ENCODE results near the gene PROCR.
"Not testable (repeated sequence)": the region's sequence is repeated elsewhere in the genome, so short reads cannot be mapped to it uniquely, and the experiment has no call there.

PROCR gene

DNA sequence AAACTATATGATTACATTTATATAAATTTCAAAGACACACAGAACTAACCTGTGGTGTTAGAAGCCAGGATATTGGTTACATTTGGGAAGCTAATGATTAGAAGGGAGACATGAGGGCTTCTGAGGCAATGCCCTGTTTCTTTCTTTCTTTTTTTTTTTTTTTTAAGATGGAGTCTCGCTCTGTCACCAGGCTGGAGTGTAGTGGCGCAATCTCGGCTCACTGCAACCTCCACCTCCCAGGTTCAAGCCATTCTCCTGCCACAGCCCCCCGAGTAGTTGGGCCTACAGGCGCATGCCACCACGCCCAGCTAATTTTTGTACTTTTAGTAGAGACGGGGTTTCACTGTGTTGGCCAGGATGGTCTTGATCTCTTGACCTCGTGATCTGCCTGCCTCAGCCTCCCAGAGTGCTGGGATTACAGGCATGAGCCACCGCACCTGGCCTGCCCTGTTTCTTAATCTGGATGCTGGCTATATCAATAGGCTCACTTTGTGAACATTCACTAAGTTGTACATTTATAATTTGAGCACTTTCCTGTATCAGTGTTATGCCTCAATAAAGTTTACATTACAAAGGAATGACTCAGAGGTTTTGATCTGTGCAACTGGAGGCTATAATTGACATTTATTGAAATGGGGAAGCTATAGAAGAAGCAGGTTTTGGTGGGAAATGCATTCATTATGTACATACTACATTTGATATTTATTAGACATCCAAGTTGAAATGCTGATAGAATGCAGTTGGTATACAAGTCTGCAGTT lies 21.3 kb downstream of the PROCR start:
- DNase-seq = not testable (repeated sequence)

DNA sequence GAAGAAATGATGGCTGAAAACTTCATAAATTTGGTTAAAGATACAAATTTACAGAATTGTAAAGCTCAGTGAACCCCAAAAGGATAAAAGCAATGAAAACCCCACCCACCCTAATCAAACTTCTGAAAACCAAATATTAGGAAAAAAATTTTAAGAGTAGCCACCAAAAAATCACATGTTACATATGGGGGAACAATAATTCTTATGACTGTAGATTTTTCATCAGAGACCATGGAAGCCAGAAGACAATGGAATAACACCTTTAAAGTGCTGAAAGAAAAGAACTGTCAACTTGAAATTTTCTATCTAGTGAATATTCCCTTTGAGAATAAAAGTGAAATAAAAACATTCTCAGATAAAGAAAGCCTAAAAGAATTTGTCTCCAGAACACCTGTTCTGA lies 24.4 kb downstream of the PROCR start:
- DNase-seq = no peak

DNA sequence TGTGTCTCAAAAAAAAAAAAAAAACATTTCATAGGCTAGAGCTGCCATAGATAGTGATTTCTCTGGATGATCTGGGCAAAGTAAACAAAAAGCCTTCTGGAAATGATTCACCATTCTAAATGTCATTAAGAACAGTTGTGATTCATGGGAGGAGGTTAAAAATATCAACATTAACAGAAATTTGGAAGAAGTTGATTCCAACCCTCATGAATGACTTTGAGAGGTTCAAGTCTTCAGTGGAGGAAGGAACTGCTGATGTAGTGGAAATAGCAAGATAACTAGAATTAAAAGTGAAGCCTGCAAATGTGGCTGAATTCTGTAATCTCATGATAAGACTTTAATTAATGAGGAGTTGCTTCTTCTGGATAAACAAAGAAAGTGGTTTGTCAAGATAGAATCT lies 27.9 kb downstream of the PROCR start:
- no peak for DNase-seq

DNA sequence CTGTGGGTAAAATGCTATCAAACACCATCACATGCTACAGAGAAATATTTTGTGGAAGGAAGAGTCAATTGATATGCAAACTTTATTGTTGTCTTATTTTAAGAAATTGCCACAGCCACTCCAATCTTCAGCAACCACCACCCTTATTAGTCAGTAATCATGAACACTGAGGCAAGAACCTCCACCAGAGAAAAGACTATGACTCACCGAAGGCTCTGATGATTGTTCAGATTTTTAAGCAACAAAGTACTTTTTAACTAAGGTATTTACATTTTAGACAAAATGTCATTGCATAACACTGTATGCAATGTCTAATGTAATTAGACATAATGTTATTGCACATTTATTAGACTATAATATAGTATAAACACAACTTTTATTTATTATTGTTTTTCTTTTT lies 28.4 kb downstream of the PROCR start:
- no peak for DNase-seq

DNA sequence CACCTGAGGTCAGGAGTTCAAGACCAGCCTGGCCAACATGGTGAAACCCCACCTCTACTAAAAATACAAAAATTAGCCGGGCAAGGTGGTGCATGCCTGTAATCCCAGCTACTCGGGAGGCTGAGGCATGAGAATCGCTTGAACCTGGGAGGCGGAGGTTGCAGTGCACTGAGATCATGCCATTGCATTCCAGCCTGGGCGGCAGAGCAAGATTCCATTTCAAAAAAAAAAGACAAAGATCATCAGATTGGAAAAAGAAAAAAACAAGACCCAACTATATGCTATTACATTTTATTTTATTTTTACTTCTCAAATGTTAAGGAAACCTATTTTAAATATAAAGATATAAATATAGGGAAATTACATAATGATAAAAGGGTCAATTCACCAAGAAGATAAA lies 29.6 kb downstream of the PROCR start:
- not testable (repeated sequence) for DNase-seq

DNA sequence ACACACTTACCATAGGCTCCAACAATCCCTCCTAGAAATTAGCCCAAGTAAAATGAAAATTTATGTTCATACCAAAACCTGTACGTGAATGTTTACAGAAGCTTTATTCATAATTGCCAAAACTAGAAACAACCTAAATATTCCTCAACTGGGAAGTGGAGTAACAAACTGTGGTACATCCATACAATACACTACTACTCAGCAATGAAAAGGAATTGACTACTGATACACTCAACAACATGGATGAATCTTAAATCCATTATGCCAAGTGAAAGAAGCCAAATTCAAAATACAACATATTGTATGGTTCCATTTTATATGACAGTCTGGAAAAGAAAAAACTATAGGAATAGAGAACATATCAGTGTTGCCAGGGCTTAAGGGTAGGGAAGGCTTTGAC lies 34.9 kb downstream of the PROCR start:
- DNase-seq = no peak

DNA sequence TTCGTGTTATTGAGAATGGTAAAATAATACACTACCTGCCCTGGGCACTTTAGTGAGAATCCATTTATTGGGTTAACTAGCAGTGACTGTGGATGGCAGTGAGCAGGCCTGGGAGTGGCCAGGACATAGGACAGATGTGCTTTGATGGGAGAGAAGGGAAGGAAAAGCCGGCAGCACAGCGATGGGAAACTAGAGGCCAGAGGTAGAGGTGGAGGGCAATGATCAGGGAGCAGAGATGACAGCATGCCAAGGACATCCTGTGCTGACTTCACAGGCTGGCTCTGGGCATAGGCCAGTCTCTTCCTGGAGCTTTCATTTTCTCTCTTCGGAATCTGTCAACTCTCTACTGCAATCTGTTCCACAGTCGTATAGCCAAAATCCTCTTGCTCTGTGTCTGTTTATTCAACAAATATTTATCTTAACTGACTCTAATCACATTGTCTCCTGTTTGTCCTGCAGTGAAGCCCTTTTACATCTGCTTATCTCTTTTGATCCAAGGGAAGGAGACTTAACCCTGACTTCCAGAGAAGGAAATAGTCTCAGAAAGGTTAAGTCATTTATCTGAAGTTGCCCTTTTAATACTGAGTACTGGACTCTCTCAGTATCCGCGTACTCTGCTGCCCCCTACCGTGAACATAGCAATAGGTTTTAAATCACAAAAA lies 36.2 kb downstream of the PROCR start:
- peak; percentile 77 for DNase-seq

DNA sequence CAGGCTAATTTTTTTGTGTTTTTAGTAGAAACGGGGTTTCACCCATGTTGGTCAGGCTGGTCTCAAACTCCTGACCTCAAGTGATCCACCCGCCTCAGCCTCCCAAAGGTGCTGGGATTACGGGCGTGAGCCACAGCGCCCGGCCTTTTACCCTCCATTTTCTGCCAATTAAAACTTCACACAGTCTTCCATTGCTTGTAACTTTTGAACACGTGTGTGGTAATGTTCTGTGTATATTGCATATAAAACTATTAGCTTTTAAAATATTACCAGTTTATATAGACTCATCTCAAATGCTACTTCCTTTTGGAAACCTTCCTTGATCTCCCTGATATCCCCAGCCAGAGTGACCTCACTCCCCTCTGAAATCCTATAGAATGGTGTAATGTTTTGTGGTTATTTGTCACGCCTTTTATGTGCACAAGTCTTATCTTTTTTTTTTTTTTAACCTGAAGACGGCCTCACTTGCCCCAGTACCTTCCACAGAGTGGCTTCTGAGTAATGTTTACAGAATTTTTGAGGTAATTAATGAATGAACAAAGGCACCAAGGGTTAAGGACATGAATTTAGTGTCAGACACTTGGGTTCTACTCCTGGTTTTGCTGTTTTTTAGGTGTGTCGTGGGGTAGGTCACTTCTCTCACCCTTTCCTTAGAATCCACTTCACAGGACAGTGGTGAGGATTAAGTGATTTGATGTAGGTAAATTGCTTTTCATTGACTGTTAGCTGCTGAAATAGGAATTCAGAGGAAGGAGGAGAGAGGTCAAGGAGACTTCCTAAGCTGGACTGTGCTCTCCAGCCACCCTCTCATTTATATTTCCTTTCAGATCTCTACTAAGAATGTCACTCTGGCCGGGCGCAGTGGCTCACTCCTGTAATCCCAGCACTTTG lies 43.4 kb downstream of the PROCR start:
- no peak for DNase-seq

DNA sequence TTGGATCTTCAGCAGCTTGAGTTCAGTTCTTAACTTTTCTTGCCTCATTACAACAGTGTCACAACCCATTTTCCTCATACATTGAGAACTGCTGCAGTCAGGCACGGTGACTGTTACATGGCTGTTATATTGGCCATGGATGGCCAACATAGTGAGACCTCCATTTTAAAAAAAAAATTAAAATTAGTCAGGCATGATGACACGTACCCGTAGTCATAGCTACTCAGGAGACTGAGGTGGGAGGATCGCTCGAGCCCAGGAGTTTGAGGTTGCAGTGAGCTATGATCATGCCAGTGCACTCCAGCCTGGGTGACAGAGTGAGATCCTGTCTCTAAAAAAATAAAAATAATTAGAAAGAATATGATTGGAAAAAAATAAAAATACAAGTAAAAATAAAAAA lies 44.7 kb downstream of the PROCR start:
- no peak for DNase-seq

DNA sequence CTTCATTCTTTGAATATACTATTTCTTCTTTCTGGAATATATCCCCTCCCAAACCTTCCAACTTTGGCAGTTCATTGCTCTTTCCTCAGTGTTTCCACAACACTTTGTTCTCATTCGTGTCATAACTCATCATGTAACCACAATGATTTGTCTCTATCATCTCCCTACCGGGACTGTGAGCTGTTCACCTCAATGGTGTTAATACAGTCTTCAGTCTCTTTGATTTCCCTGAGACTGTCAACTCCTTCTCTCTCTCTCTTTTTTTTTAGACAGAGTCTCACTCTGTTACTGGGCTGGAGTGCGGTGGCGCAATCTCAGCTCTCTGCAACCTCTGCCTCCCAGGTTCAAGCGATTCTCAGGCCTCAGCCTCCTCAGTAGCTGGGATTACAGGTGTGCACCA lies 52.1 kb downstream of the PROCR start:
- DNase-seq = no peak

DNA sequence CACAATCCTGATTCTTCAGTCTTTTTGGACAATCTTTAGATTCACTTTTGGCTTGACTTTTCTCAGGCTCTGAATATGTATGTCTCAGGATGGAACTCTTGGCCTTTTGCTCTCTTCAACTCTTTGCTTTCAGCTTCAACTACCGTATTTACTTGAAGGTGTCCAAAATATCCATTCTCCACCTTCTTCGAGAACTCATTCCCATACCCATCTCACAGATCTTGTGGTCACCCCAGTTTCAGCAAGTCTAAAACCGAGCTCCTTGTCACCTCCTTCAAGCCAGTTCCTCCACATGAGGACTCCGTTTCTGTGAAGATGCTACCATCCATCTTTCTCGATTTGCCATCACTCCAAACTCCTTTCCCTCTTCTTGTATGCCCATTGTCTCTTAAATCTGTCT lies 52.7 kb downstream of the PROCR start:
- DNase-seq = no peak

DNA sequence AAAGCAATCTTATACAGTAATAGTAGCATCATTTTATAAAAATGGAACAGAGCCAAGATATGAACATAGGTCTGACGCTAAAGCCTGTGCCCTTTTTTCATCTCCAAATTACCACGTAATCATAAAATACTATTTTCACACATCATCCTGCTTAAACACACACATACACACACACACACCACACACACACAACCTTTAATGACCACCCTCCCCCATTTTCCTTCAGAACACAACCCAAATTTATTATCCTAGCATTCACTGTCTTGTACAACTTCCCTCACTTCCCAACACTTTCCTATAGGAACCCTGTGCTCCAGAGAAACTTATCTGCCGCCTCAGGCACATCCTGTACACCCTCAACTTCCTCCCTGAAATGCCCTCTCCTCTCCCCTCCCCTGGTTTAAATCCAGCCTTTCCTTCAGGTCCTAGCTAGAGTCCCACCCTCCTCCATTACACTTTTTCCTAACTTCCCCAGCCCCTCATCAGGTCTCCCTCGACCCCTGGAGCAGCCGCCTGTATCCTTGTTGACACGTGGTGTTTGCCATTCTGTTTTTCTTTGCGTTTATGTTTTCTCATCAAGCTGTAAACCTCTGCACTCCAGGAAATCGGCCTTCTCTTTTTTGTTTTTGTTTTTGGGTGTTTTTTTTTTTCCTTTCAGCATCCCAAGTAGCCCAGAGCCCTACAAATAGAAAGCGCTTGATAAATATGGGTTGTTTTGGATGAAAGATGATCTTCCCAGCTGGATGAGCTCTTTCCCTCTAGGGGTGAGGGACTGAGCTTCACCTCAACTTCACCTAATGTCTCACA lies 53.6 kb downstream of the PROCR start:
- no peak for DNase-seq

DNA sequence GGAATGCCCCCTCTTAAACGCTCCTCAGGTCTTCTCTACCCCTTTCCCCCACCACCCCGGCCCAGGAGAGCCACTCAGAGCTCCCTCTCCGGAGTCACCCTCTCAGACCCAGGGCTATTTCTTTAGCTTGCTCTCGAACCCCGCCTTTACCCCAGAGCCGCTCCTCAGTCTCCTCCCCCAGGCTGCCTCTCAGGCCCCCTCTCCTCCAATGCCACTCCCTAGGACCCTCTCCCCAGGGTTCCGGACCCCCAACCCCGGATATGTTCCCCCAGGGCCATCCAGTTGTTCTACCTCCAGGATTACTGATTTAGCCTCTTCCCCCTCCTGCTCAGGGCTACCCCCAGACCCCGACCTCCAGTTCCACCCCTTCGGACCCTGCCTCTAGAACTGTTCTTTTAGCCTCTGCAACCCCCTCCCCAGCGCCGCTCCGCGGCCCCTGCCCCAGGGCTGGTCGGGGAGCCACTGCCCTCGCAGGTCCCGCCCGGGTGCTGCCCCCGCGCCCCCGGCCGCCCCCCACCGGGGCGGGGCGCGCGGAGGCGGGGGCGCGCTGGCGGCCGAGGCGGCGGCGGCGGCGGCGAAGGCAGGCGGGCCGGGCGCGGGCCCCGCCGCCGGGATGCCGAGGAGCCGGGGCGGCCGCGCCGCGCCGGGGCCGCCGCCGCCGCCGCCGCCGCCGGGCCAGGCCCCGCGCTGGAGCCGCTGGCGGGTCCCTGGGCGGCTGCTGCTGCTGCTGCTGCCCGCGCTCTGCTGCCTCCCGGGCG lies 54.4 kb downstream of the PROCR start, which contains the start of gene MMP24:
MMP24 (plus strand) TSS at position 565 of the 758 bp plus-strand sequence; CDS start at position 614, 49 bp downstream.
- DNase-seq = no peak
